ENCODE data around the gene RHBDF1. TPM values are rescaled to one million over a fixed set of nuclear protein-coding genes. Genes with fewer than 3 reads are reported as not detected.
"Not testable (repeated sequence)": the region's sequence is repeated elsewhere in the genome, so short reads cannot be mapped to it uniquely, and the experiment has no call there.

RHBDF1 gene
- total and polyA plus RNA-seq, 4 donors: 26.6 to 51.2 (median 29.9) TPM

GRCh38 chr16:20886-21285 is 51.5 kb downstream of the RHBDF1 start:
- DNase-seq; H3K4me3 ChIP-seq; ATAC-seq (ENCODE audit: insufficient read depth, low FRiP score); H3K27me3 ChIP-seq (ENCODE audit: control insufficient read depth in 3 of 3, insufficient read depth in 3 of 3, low read length in 2 of 3); H3K9me3 ChIP-seq (ENCODE audit: control insufficient read depth in 4 of 4, insufficient read depth in 3 of 4, low read length in 3 of 4); H3K4me1 ChIP-seq (ENCODE audit: control insufficient read depth in 5 of 5, insufficient read depth in 5 of 5, low read length in 5 of 5); H3K36me3 ChIP-seq (ENCODE audit: control insufficient read depth in 4 of 4, insufficient read depth in 4 of 4, low read length in 4 of 4); H3K27ac ChIP-seq (ENCODE audit: low read depth in 1 of 2, low read length in 1 of 2); H3K9ac ChIP-seq (ENCODE audit: insufficient read depth in 1 of 2, low read length in 2 of 2): not testable (repeated sequence)
- WGBS, 2 donors: 90 to 93% methylated on average over 11 to 12 of the region's 12 CpGs

GRCh38 chr16:17062-17765 is 55.2 kb downstream of the RHBDF1 start:
- not testable (repeated sequence) for H3K36me3 ChIP-seq (ENCODE audit: control insufficient read depth in 4 of 4, insufficient read depth in 4 of 4, low read length in 4 of 4); ATAC-seq (ENCODE audit: insufficient read depth, low FRiP score); H3K27ac ChIP-seq (ENCODE audit: low read depth in 1 of 2, low read length in 1 of 2); H3K27me3 ChIP-seq (ENCODE audit: control insufficient read depth in 3 of 3, insufficient read depth in 3 of 3, low read length in 2 of 3); H3K4me3 ChIP-seq; DNase-seq; H3K4me1 ChIP-seq (ENCODE audit: control insufficient read depth in 5 of 5, insufficient read depth in 5 of 5, low read length in 5 of 5); H3K9ac ChIP-seq (ENCODE audit: insufficient read depth in 1 of 2, low read length in 2 of 2); H3K9me3 ChIP-seq (ENCODE audit: control insufficient read depth in 4 of 4, insufficient read depth in 3 of 4, low read length in 3 of 4)
- WGBS, 2 donors: 91% methylated on average over 11 to 19 of the region's 20 CpGs

- not testable (repeated sequence) for H3K27ac ChIP-seq (ENCODE audit: low read depth in 1 of 2, low read length in 1 of 2); H3K4me3 ChIP-seq; ATAC-seq (ENCODE audit: insufficient read depth, low FRiP score); H3K36me3 ChIP-seq (ENCODE audit: control insufficient read depth in 4 of 4, insufficient read depth in 4 of 4, low read length in 4 of 4); H3K4me1 ChIP-seq (ENCODE audit: control insufficient read depth in 5 of 5, insufficient read depth in 5 of 5, low read length in 5 of 5); H3K27me3 ChIP-seq (ENCODE audit: control insufficient read depth in 3 of 3, insufficient read depth in 3 of 3, low read length in 2 of 3); H3K9me3 ChIP-seq (ENCODE audit: control insufficient read depth in 4 of 4, insufficient read depth in 3 of 4, low read length in 3 of 4); DNase-seq; H3K9ac ChIP-seq (ENCODE audit: insufficient read depth in 1 of 2, low read length in 2 of 2)
- 23 to 55% methylated on average over 6 to 17 of the region's 27 CpGs for WGBS, 2 donors
These were observed 61.7 kb downstream of the RHBDF1 start for GRCh38 chr16:10772-11171.

GRCh38 chr16:9903-10665 is 62.3 kb downstream of the RHBDF1 start:
- no peak for TF ChIP-seq CTCF (IDR thresholded peaks at IDR 0.05; ENCODE audit: control extremely low read depth, extremely low read depth)
- Histone ChIP-seq H3K27me3 (ENCODE audit: control insufficient read depth in 3 of 3, insufficient read depth in 3 of 3, low read length in 2 of 3) (no peaks in the 10 kb centered on the region), H3K9me3 (ENCODE audit: control insufficient read depth in 4 of 4, insufficient read depth in 3 of 4, low read length in 3 of 4) (no peaks in the 10 kb centered on the region), H3K4me3 (peak overlapping the region; percentile 27), H3K27ac (ENCODE audit: low read depth in 1 of 2, low read length in 1 of 2) (no peak overlapping the region), H3K9ac (ENCODE audit: insufficient read depth in 1 of 2, low read length in 2 of 2) (no peak overlapping the region), H3K4me1 (ENCODE audit: control insufficient read depth in 5 of 5, insufficient read depth in 5 of 5, low read length in 5 of 5) (no peaks in the 10 kb centered on the region), H3K36me3 (ENCODE audit: control insufficient read depth in 4 of 4, insufficient read depth in 4 of 4, low read length in 4 of 4) (no peaks in the 10 kb centered on the region)
- DNase-seq (peak in 2 of 3 donors; percentile 15 to 24), ATAC-seq (ENCODE audit: insufficient read depth, low FRiP score) (no peak)
- WGBS, 2 donors: 69 to 77% methylated on average over 35 to 47 of the region's 48 CpGs

Small RNA genes lying within 50 kb of the gene (small RNA-seq; reads per million reads assigned to genes)
- not detected for gene MIR6859-4 (ENCODE audit: low replicate concordance)
- not detected for gene Z69720.2 (ENCODE audit: low replicate concordance)

Other genes starting within 250 kb of the RHBDF1 start
- gene POLR3K, start 19.0 kb downstream of the RHBDF1 start, total RNA-seq: 10 to 100 TPM in 1 of 2 donors, 1 to 10 TPM in 1; 4.8 to 12.9 TPM
- 10 to 100 TPM; 11.1 to 15.7 TPM for gene POLR3K, start 19.0 kb downstream of the RHBDF1 start, polyA plus RNA-seq
- gene SNRNP25, start 18.8 kb downstream of the RHBDF1 start, total RNA-seq: 10 to 100 TPM; 10.3 to 17.9 TPM
- gene SNRNP25, start 18.8 kb downstream of the RHBDF1 start, polyA plus RNA-seq: 10 to 100 TPM; 23.8 to 30.9 TPM
- 10 to 100 TPM; 61.1 to 77.8 TPM for gene MPG, start 5.6 kb upstream of the RHBDF1 start, total RNA-seq
- gene MPG, start 5.6 kb upstream of the RHBDF1 start, polyA plus RNA-seq: 100 to 1,000 TPM in 1 of 2 donors, 10 to 100 TPM in 1; 81.4 to 101 TPM
- 10 to 100 TPM; 21.3 to 34.8 TPM for gene NPRL3, start 66.0 kb upstream of the RHBDF1 start, total RNA-seq
- gene NPRL3, start 66.0 kb upstream of the RHBDF1 start, polyA plus RNA-seq: 10 to 100 TPM; 15.6 to 22.7 TPM
- gene HBZ, start 80.0 kb upstream of the RHBDF1 start, total RNA-seq: 1 to 10 TPM in 1 of 2 donors, under 1 TPM in 1; 0.37 to 9.2 TPM
- under 1 TPM in 1 of 2 donors, not detected in 1; 0.09 TPM for gene HBZ, start 80.0 kb upstream of the RHBDF1 start, polyA plus RNA-seq
- gene HBM, start 93.3 kb upstream of the RHBDF1 start, total RNA-seq: 10 to 100 TPM in 1 of 2 donors, under 1 TPM in 1; 0.61 to 45.7 TPM
- gene HBM, start 93.3 kb upstream of the RHBDF1 start, polyA plus RNA-seq: under 1 TPM in 1 of 2 donors, not detected in 1; 0.73 TPM
- gene HBA2, start 100.2 kb upstream of the RHBDF1 start, total RNA-seq: 1,000 to 10,000 TPM in 1 of 2 donors, 100 to 1,000 TPM in 1; 671 to 4,737 TPM
- 100 to 1,000 TPM; 126 to 973 TPM for gene HBA2, start 100.2 kb upstream of the RHBDF1 start, polyA plus RNA-seq
- gene HBA1, start 104.0 kb upstream of the RHBDF1 start, total RNA-seq: 1,000 to 10,000 TPM in 1 of 2 donors, 100 to 1,000 TPM in 1; 627 to 2,695 TPM
- gene HBA1, start 104.0 kb upstream of the RHBDF1 start, polyA plus RNA-seq: 100 to 1,000 TPM in 1 of 2 donors, 10 to 100 TPM in 1; 38.1 to 273 TPM
- 1 to 10 TPM in 1 of 2 donors, not detected in 1; 2.3 TPM for gene HBQ1, start 107.8 kb upstream of the RHBDF1 start, total RNA-seq
- under 1 TPM in 1 of 2 donors, not detected in 1; 0.35 TPM for gene HBQ1, start 107.8 kb upstream of the RHBDF1 start, polyA plus RNA-seq
- 100 to 1,000 TPM in 1 of 2 donors, 10 to 100 TPM in 1; 56.3 to 115 TPM for gene LUC7L, start 156.8 kb upstream of the RHBDF1 start, total RNA-seq
- 100 to 1,000 TPM in 1 of 2 donors, 10 to 100 TPM in 1; 35.2 to 105 TPM for gene LUC7L, start 156.8 kb upstream of the RHBDF1 start, polyA plus RNA-seq
- 10 to 100 TPM; 67.1 to 78.5 TPM for gene FAM234A, start 162.2 kb upstream of the RHBDF1 start, total RNA-seq
- 10 to 100 TPM; 41.5 to 52.4 TPM for gene FAM234A, start 162.2 kb upstream of the RHBDF1 start, polyA plus RNA-seq
- 1 to 10 TPM; 2.6 to 3.9 TPM for gene RGS11, start 203.3 kb upstream of the RHBDF1 start, total RNA-seq
- 1 to 10 TPM; 1.8 to 5.6 TPM for gene RGS11, start 203.3 kb upstream of the RHBDF1 start, polyA plus RNA-seq
- gene ARHGDIG, start 208.0 kb upstream of the RHBDF1 start, total RNA-seq: under 1 TPM in 1 of 2 donors, not detected in 1; 0.58 TPM
- under 1 TPM; 0.07 to 0.26 TPM for gene ARHGDIG, start 208.0 kb upstream of the RHBDF1 start, polyA plus RNA-seq
- under 1 TPM; 0.20 to 0.28 TPM for gene PDIA2, start 210.5 kb upstream of the RHBDF1 start, total RNA-seq
- gene PDIA2, start 210.5 kb upstream of the RHBDF1 start, polyA plus RNA-seq: under 1 TPM; 0.19 to 0.65 TPM

All from lung (tissue), 13 donors.